ENCODE results near the gene SYNGAP1. TPM values are rescaled to one million over a fixed set of nuclear protein-coding genes. Genes with fewer than 3 reads are reported as not detected.

Gene SYNGAP1
- total RNA-seq, 1 donor from 2014 or later, result 36.1 TPM

GRCh38 chr6:33390767-33391277 lies 29.0 kb upstream of the SYNGAP1 start:
- Mint-ChIP-seq H3K4me1 (ENCODE audit: low read depth, unreplicated experiment) (peaks cover 6% of the 10 kb centered on the region), H3K4me3 (ENCODE audit: unreplicated experiment) (peak overlapping the region; percentile 81), H3K36me3 (ENCODE audit: low read depth, unreplicated experiment) (no peaks in the 10 kb centered on the region), H3K9me3 (ENCODE audit: unreplicated experiment) (no peaks in the 10 kb centered on the region), H3K27ac (ENCODE audit: unreplicated experiment) (peak overlapping the region; percentile 87), H3K27me3 (ENCODE audit: low read depth, unreplicated experiment) (no peaks in the 10 kb centered on the region)
- peaks cover 40% of the 10 kb centered on the region for H3K79me2 ChIP-seq (ENCODE audit: insufficient read depth, low read length)
- DNase-seq (ENCODE audit: low read depth) (no peak), FAIRE-seq (no peak)
- no peaks in the 10 kb centered on the region for H3K9me3 ChIP-seq (ENCODE audit: insufficient read depth, low read depth, low read length)
- no peak overlapping the region for H3K4me3 ChIP-seq (ENCODE audit: insufficient read depth, low read depth, low read length)
- H3K4me1 ChIP-seq (ENCODE audit: insufficient read depth, low read length), result peaks cover 13% of the 10 kb centered on the region
- no peaks in the 10 kb centered on the region for H4K20me1 ChIP-seq (ENCODE audit: insufficient read depth, low read length)
- H3K36me3 ChIP-seq (ENCODE audit: insufficient read depth, low read length), result no peaks in the 10 kb centered on the region
- no peaks in the 10 kb centered on the region for H3K27me3 ChIP-seq (ENCODE audit: insufficient read depth, low read length)
- H3K9ac ChIP-seq (ENCODE audit: low read length), result peak overlapping the region; percentile 30
- H3K27ac ChIP-seq (ENCODE audit: low read depth, low read length), result peak overlapping the region; percentile 63
- peak overlapping the region; percentile 73 for H2AFZ ChIP-seq (ENCODE audit: low read depth, low read length)
- TF ChIP-seq CTCF (IDR thresholded peaks at IDR 0.05; ENCODE audit: insufficient read depth, low read depth, low read length), result no peak
- no peak for TF ChIP-seq EZH2 (IDR thresholded peaks at IDR 0.05; ENCODE audit: insufficient read depth, low read length)
- peak overlapping the region; percentile 55 for H3K4me2 ChIP-seq (ENCODE audit: low read length)

- Mint-ChIP-seq H3K9me3 (ENCODE audit: unreplicated experiment) (no peaks in the 10 kb centered on the region), H3K4me3 (ENCODE audit: unreplicated experiment) (peak within 1 kb of the TSS; percentile 81), H3K27me3 (ENCODE audit: low read depth, unreplicated experiment) (no peaks in the 10 kb centered on the region), H3K27ac (ENCODE audit: unreplicated experiment) (peak within 1 kb of the TSS; percentile 87), H3K36me3 (ENCODE audit: low read depth, unreplicated experiment) (no peaks in the 10 kb centered on the region), H3K4me1 (ENCODE audit: low read depth, unreplicated experiment) (peaks cover 6% of the 10 kb centered on the region)
- peak within 1 kb of the TSS; percentile 88 for H3K4me2 ChIP-seq (ENCODE audit: low read length)
- H3K9me3 ChIP-seq (ENCODE audit: insufficient read depth, low read depth, low read length), result no peaks in the 10 kb centered on the region
- peak within 1 kb of the TSS; percentile 73 for H2AFZ ChIP-seq (ENCODE audit: low read depth, low read length)
- H3K9ac ChIP-seq (ENCODE audit: low read length), result peak within 1 kb of the TSS; percentile 83
- H3K79me2 ChIP-seq (ENCODE audit: insufficient read depth, low read length), result peaks cover 46% of the 10 kb centered on the region
- H3K27me3 ChIP-seq (ENCODE audit: insufficient read depth, low read length), result no peaks in the 10 kb centered on the region
- FAIRE-seq (peak; percentile 80), DNase-seq (ENCODE audit: low read depth) (peak; percentile 100)
- H3K36me3 ChIP-seq (ENCODE audit: insufficient read depth, low read length), result no peaks in the 10 kb centered on the region
- peaks cover 13% of the 10 kb centered on the region for H3K4me1 ChIP-seq (ENCODE audit: insufficient read depth, low read length)
- no peaks in the 10 kb centered on the region for H4K20me1 ChIP-seq (ENCODE audit: insufficient read depth, low read length)
- H3K4me3 ChIP-seq (ENCODE audit: insufficient read depth, low read depth, low read length), result peak within 1 kb of the TSS; percentile 88
- peak; percentile 88 for TF ChIP-seq CTCF (IDR thresholded peaks at IDR 0.05; ENCODE audit: insufficient read depth, low read depth, low read length)
- TF ChIP-seq EZH2 (IDR thresholded peaks at IDR 0.05; ENCODE audit: insufficient read depth, low read length), result no peak
- H3K27ac ChIP-seq (ENCODE audit: low read depth, low read length), result peak within 1 kb of the TSS; percentile 77
Observed at GRCh38 chr6:33391278-33391921, 28.5 kb upstream of the SYNGAP1 start, which contains the start of gene KIFC1. TSS of gene KIFC1 (plus strand) at chr6:33391823. CDS start at chr6:33391986, 163 bp downstream.
